ENCODE results near the gene IFT172.

Gene IFT172

GRCh38 chr2:27422958-27423357 is 66.6 kb downstream of the IFT172 start:
- no peak for DNase-seq

- no peak for DNase-seq
These were observed 67.8 kb downstream of the IFT172 start for GRCh38 chr2:27421660-27422250.

GRCh38 chr2:27420996-27421395 is 68.5 kb downstream of the IFT172 start:
- DNase-seq: no peak

- DNase-seq: no peak
These were observed 73.4 kb downstream of the IFT172 start for GRCh38 chr2:27416151-27416550.

GRCh38 chr2:27412419-27413152 is 77.0 kb downstream of the IFT172 start:
- no peak for DNase-seq

GRCh38 chr2:27409321-27410073 is 80.0 kb downstream of the IFT172 start, which contains the start of gene PPM1G:
TSS of gene PPM1G (minus strand) at chr2:27409591. CDS start at chr2:27409422, 169 bp downstream.
- peak; percentile 98 for DNase-seq

- peak; percentile 35 for DNase-seq
These were observed 80.8 kb downstream of the IFT172 start for GRCh38 chr2:27408601-27409320.

GRCh38 chr2:27407798-27408491 is 81.6 kb downstream of the IFT172 start:
- DNase-seq: no peak

- no peak for DNase-seq
These were observed 89.0 kb downstream of the IFT172 start for GRCh38 chr2:27400348-27401135.

GRCh38 chr2:27398962-27399361 is 90.6 kb downstream of the IFT172 start:
- DNase-seq: no peak

Data from activated naive CD4-positive, alpha-beta T cell treated with Interleukin-2 at 50 U/mL for 16 hours (primary cell).